Uterus (tissue), 2 donors: ENCODE results near the gene MEF2C.

Source experiments
- POLR2A ChIP-seq, 2 donors: fragments of 450-650 bp; IDR thresholded peaks; one replicate each; pipeline ENCODE4 v1.6.1; 2016; ENCODE audit warnings: antibody characterized with exemption in 2 of 2, mild to moderate bottlenecking in 1 of 2, moderate library complexity in 1 of 2
- TF ChIP-seq, protein P1 (sequence below), 4 experiments: fragments of 200-600 bp in 2 of 4; fragments of 450-650 bp in 2 of 4; sonication (generic) in 2 of 4; IDR thresholded peaks; one replicate each; pipeline ENCODE4 v1.5.1; 2016 to 2019; ENCODE audit warnings: antibody characterized with exemption in 4 of 4, mild to moderate bottlenecking in 2 of 4, moderate library complexity in 1 of 4

GRCh38 chr5:88929385-88929784 lies 46.4 kb upstream of the MEF2C start:
- TF ChIP-seq, protein P1, sequence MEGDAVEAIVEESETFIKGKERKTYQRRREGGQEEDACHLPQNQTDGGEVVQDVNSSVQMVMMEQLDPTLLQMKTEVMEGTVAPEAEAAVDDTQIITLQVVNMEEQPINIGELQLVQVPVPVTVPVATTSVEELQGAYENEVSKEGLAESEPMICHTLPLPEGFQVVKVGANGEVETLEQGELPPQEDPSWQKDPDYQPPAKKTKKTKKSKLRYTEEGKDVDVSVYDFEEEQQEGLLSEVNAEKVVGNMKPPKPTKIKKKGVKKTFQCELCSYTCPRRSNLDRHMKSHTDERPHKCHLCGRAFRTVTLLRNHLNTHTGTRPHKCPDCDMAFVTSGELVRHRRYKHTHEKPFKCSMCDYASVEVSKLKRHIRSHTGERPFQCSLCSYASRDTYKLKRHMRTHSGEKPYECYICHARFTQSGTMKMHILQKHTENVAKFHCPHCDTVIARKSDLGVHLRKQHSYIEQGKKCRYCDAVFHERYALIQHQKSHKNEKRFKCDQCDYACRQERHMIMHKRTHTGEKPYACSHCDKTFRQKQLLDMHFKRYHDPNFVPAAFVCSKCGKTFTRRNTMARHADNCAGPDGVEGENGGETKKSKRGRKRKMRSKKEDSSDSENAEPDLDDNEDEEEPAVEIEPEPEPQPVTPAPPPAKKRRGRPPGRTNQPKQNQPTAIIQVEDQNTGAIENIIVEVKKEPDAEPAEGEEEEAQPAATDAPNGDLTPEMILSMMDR (IDR thresholded peaks at IDR 0.05), result no peak
- no peak for TF ChIP-seq POLR2A (IDR thresholded peaks at IDR 0.05)
